B cell (primary cell): Measurements from ENCODE around the gene SORD. TPM values are rescaled to one million over a fixed set of nuclear protein-coding genes. Genes with fewer than 3 reads are reported as not detected.

ENCODE experiments used
- ATAC-seq: fragments of 200-7000 bp; cut with Tn5 transposase; one replicate; pipeline ENCODE4 v1.10.0; 2021; ENCODE audit warnings: low read depth, mild to moderate bottlenecking, moderate number of reproducible peaks, moderate library complexity
- CTCF ChIA-PET: fragments of 350-600 bp; sonication (Branson Sonifier 250); formaldehyde crosslinking; loops from one replicate; lab custom pipeline; 2021; ENCODE audit warnings: antibody characterized with exemption, inconsistent platforms; lab: Charles Lee
- POLR2A ChIA-PET: fragments of 350-600 bp; sonication (Branson Sonifier 250); formaldehyde crosslinking; loops from one replicate; lab custom pipeline; 2021; ENCODE audit warnings: antibody characterized with exemption; lab: Charles Lee
- DNase-seq: peaks from one replicate; pipeline ENCODE4 v3.0.0; 2013
- H2AFZ ChIP-seq: 2 replicates; pipeline ENCODE4 v1.6.1; 2012; ENCODE audit warnings: mild to moderate bottlenecking, low read depth, low read length; ENCODE audit not compliant: insufficient read depth, poor library complexity, severe bottlenecking
- H3K27ac ChIP-seq, 2 donors: 1 replicate in 1 of 2; 2 replicates in 1 of 2; pipeline ENCODE4 v1.5.1; 2012 to 2013; ENCODE audit warnings: low read length in 2 of 2, mild to moderate bottlenecking in 2 of 2, moderate library complexity in 1 of 2
- H3K27me3 ChIP-seq, 4 experiments: fragments of 200-600 bp in 1 of 4; sonication (generic) in 1 of 4; replicated peaks in 1 of 4; 1 replicate in 2 of 4; 2 replicates in 2 of 4; pipeline versions ENCODE4 v1.6.1 to v1.7.0; 2013 to 2016; ENCODE audit warnings: low read length in 3 of 4, mild to moderate bottlenecking in 2 of 4, mixed read lengths in 1 of 4, moderate library complexity in 1 of 4; ENCODE audit not compliant: insufficient read depth in 4 of 4, control insufficient read depth in 3 of 4; ENCODE audit errors: control extremely low read depth in 1 of 4
- H3K36me3 ChIP-seq, 2 experiments: replicated peaks in 1 of 2; 1 replicate in 1 of 2; 2 replicates in 1 of 2; pipeline versions ENCODE4 v1.6.1 to v1.7.1; 2013; ENCODE audit warnings: low read length in 1 of 2; ENCODE audit not compliant: insufficient read depth in 2 of 2, control insufficient read depth in 1 of 2; ENCODE audit errors: control extremely low read depth in 1 of 2, extremely low read depth in 1 of 2
- H3K4me1 ChIP-seq, 2 donors: fragments of 200-600 bp in 1 of 2; sonication (generic) in 1 of 2; 1 replicate in 1 of 2; 2 replicates in 1 of 2; pipeline versions ENCODE4 v1.5.1 to v1.6.1; 2013 to 2017; ENCODE audit warnings: low read length in 2 of 2; ENCODE audit not compliant: control insufficient read depth in 2 of 2, insufficient read depth in 2 of 2
- H3K4me2 ChIP-seq: replicated peaks from 2 replicates; pipeline ENCODE3; 2012; ENCODE audit warnings: mild to moderate bottlenecking, low read depth, low read length; ENCODE audit not compliant: poor library complexity, severe bottlenecking
- H3K4me3 ChIP-seq, 5 experiments: fragments of 200-600 bp in 1 of 5; sonication (generic) in 1 of 5; 1 replicate in 3 of 5; 2 replicates in 2 of 5; pipeline versions ENCODE4 v1.5.1 to v1.7.0; 2011 to 2016; ENCODE audit warnings: low read length in 4 of 5, mild to moderate bottlenecking in 4 of 5, low read depth in 2 of 5, control low read depth in 1 of 5, moderate library complexity in 1 of 5; ENCODE audit not compliant: insufficient read depth in 1 of 5; ENCODE audit errors: control extremely low read depth in 1 of 5, extremely low read depth in 1 of 5
- H3K79me2 ChIP-seq: fragments of 200-600 bp; sonication (generic); one replicate; pipeline ENCODE4 v1.6.0; 2016; ENCODE audit warnings: low read length; ENCODE audit not compliant: control insufficient read depth, insufficient read depth
- H3K9ac ChIP-seq: fragments of 200-600 bp; sonication (generic); 2 replicates; pipeline ENCODE4 v1.6.1; 2017; ENCODE audit warnings: mild to moderate bottlenecking, low read length, moderate library complexity
- H3K9me3 ChIP-seq, 3 donors: one replicate each; pipeline versions ENCODE4 v1.6.1 to v1.7.1; 2013; ENCODE audit warnings: low read length in 2 of 3; ENCODE audit not compliant: control insufficient read depth in 2 of 3, insufficient read depth in 1 of 3; ENCODE audit errors: control extremely low read depth in 1 of 3
- H4K20me1 ChIP-seq: 2 replicates; pipeline ENCODE4 v1.6.0; 2012; ENCODE audit warnings: mild to moderate bottlenecking, low read length; ENCODE audit not compliant: insufficient read depth, control insufficient read depth, poor library complexity, severe bottlenecking
- H3K27ac Mint-ChIP-seq: one replicate; pipeline ENCODE4 v1.8.0; 2021; ENCODE audit warnings: mixed read lengths
- H3K27me3 Mint-ChIP-seq: one replicate; pipeline ENCODE4 v1.8.0; 2021; ENCODE audit warnings: mixed read lengths
- H3K4me1 Mint-ChIP-seq: one replicate; pipeline ENCODE4 v1.8.0; 2021; ENCODE audit warnings: mixed read lengths
- H3K4me3 Mint-ChIP-seq: one replicate; pipeline ENCODE4 v1.8.0; 2021; ENCODE audit warnings: mixed read lengths
- H3K9me3 Mint-ChIP-seq: one replicate; pipeline ENCODE4 v1.8.0; 2022; ENCODE audit warnings: mixed read lengths; ENCODE audit not compliant: insufficient read depth
- CTCF ChIP-seq: fragments of 200-600 bp; IDR thresholded peaks from one replicate; pipeline ENCODE4 v1.8.0; 2022; ENCODE audit warnings: antibody characterized with exemption, mild to moderate bottlenecking
- EZH2 ChIP-seq: IDR thresholded peaks from 2 replicates; pipeline ENCODE4 v1.6.1; 2012; ENCODE audit warnings: borderline replicate concordance, low read depth, mild to moderate bottlenecking, moderate library complexity, low read length; ENCODE audit not compliant: insufficient read depth, poor library complexity, severe bottlenecking
- WGBS: methylation state at CpG from one replicate; pipeline ENCODE4 v1.1.5; 2013; ENCODE audit warnings: missing lambda C conversion rate; ENCODE audit not compliant: insufficient coverage; 5-methylcytosine and 5-hydroxymethylcytosine counted together
- intact Hi-C: fragments of 100-400 bp; cut with micrococcal nuclease; formaldehyde crosslinking; loops from one replicate; pipeline ENCODE4 v1.10.0; 2022
- polyA plus RNA-seq: library from polyadenylated mRNA; depleted of rRNA; stranded (reverse); fragments of >200 nt; gene quantifications from 2 replicates; pipeline ENCODE4 v1.2.3, GENCODE V29; 2012
- total RNA-seq, 2 donors: library from RNA; stranded (reverse); fragments of 120-200 nt in 1 of 2; gene quantifications; 1 replicate in 1 of 2; 2 replicates in 1 of 2; pipeline versions ENCODE4 v1.2.3 to v1.2.4, GENCODE V29; 2013 to 2022

Gene SORD
- total and polyA plus RNA-seq, 2 donors (not counting 1 experiment from before 2014, with no cell fraction given) = 22.2 to 25.8 TPM

DNA sequence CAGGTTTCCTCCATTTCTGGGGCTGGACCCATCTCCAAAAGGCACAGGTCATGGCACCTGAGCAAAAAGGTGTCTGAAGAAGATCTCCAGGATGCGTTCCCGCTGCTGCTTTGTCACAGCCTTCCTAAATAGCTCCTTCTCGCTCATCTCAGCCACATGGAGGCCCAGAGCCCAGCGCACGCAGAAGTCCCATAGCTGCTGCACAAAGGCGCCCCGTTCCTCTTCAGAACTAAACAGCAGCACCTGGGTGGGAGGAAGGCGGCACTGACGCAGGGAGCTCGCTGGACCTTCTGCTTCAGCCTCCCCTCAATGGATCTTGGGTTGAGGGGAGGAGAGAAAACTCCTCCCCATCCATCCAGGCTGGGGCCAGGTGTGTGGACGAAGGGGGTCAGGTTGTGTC lies 82.6 kb downstream of the SORD start:
- Histone ChIP-seq H2AFZ (no peak overlapping the region), H3K27ac (no peak overlapping the region), H3K79me2 (no peaks in the 10 kb centered on the region), H4K20me1 (no peaks in the 10 kb centered on the region), H3K36me3 (no peaks in the 10 kb centered on the region), H3K4me2 (no peak overlapping the region), H3K9me3 (no peaks in the 10 kb centered on the region), H3K4me1 (no peaks in the 10 kb centered on the region), H3K9ac (no peak overlapping the region), H3K27me3 (peaks cover 0 to 22% (median 9%) of the 10 kb centered on the region in 4 experiments), H3K4me3 (no peak overlapping the region)
- Mint-ChIP-seq H3K4me1 (peaks cover 5% of the 10 kb centered on the region), H3K27me3 (peaks cover 56% of the 10 kb centered on the region), H3K9me3 (no peaks in the 10 kb centered on the region), H3K27ac (no peak overlapping the region), H3K4me3 (no peak overlapping the region)
- intact Hi-C loops = no loop called here
- ChIA-PET POLR2A (no interaction called here), CTCF (interaction anchor here (1.3 kb wide), 1 partner anchor 13 kb away, joined by 8 read pairs; no protein-coding TSS in a partner anchor)
- ATAC-seq (no peak), DNase-seq (no peak)
- WGBS = no CpG with 5 or more reads among the region's 11 CpGs
- TF ChIP-seq CTCF (no peak), EZH2 (no peak)

- CTCF ChIA-PET = interaction anchor here (1.3 to 1.5 kb wide), 2 partner anchors 12 kb away, joined by 4 to 8 read pairs; no protein-coding TSS in a partner anchor
- no peak overlapping the region for H3K4me3 Mint-ChIP-seq
- ATAC-seq = no peak
- Histone ChIP-seq H4K20me1 (no peaks in the 10 kb centered on the region), H3K79me2 (no peaks in the 10 kb centered on the region), H3K4me2 (no peak overlapping the region), H3K4me1 (no peaks in the 10 kb centered on the region), H3K9me3 (no peaks in the 10 kb centered on the region), H3K4me3 (no peak overlapping the region), H3K9ac (no peak overlapping the region), H2AFZ (no peak overlapping the region), H3K27me3 (peaks cover 0 to 22% (median 9%) of the 10 kb centered on the region in 4 experiments), H3K36me3 (no peaks in the 10 kb centered on the region), H3K27ac (no peak overlapping the region)
- TF ChIP-seq EZH2 (no peak), CTCF (no peak)
- intact Hi-C loops = no loop called here
- POLR2A ChIA-PET = no interaction called here
- DNase-seq = no peak
- no peak overlapping the region for H3K27ac Mint-ChIP-seq
- H3K4me1 Mint-ChIP-seq = peaks cover 5% of the 10 kb centered on the region
- peaks cover 56% of the 10 kb centered on the region for H3K27me3 Mint-ChIP-seq
- no peaks in the 10 kb centered on the region for H3K9me3 Mint-ChIP-seq
- 83% methylated on average over 14 of the region's 15 CpGs for WGBS
These were observed 83.2 kb downstream of the SORD start for GRCh38 chr15:45106002-45106790.
